NCI-H774 (cell line): ENCODE measurements around the gene NUP214.

ENCODE experiments used
- DNase-seq: peaks from one replicate; lab custom pipeline; 2025; lab: John Stamatoyannopoulos, UW

The NUP214 gene

GRCh38 chr9:131125288-131126058, at the start of gene NUP214:
Gene NUP214 (plus strand): TSS chr9:131125586. CDS start chr9:131125705, 119 bp downstream.
- DNase-seq = peak; percentile 99

DNA sequence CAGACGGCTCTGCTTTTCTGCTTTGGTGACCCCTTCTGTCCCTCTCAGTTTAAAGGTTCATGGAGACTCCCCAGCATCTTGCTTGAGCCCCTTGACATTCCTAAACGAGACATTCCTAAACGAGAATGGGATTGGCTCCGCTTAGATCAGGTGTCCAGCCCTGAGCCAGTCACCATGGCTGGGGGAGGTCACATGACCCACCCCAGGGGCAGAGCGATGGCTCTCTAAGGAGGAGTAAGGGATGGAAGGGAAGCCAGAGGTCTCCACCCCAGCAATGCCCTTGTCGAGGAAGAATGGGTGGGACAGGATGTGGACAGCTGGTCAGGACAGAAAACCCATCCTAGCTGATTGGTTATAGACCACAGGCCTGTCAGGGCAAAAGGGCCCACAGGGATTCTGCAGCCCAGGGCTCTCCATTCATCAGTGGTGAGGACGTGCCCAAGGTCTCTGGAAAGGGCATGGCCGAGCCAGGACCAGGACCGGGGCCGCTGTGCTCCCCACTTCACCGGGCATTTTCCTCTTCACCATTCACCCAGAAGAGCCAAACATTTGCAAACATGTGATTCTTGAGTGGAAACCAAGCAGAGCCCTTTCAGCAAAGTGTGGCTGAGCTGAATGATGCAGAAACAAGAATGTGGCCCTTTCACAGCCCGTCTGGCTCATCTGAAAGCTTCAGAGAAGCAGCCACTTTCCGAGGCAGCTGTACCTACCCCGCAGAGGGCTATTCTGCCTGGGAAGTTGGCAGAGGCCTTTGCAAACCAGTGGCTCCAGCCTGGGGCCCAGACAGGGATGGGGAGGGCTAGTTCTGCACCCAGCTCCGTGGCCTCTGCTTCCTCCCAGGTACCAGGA, 48.8 kb upstream of the NUP214 start:
- no peak for DNase-seq

GRCh38 chr9:131078427-131079366, 46.7 kb upstream of the NUP214 start:
- DNase-seq = no peak

DNA sequence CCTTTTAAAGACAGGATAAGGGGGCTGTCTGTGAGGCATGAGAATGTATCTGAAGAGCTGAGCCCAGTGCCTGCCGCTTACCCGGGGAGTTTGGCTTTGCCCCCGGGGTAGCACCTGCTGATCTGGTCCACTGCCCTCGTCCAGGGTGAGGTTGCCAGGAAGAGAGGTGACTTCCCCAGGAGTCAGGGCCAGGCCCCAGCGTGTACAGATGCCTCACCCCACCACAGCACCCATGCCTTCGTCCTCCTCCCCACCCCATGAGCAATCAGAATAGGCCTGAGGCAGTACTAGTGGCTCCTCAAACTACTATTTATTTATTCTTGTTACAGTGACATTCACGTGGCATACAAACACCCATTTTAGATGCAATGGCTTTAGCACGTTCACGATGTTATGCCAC, 44.8 kb upstream of the NUP214 start:
- no peak for DNase-seq

DNA sequence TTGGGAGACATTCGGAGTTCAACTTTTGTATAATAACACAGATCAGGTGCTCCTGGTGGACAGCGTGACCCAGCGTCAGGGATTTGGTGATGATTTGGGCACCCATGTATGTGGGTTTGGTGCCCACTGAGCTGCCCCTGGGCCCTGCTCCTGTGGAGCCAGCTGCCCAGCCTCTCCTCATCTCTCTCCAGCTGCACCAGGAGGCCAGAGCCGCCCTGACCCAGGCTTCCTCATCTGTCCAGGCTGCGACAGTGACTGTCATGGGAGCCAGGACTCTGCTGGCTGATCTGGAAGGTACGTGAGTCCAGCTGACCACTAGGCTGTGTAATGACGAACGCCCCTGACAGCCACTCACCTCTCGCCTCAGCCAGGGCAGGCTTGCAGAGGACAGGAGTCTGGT, 43.5 kb upstream of the NUP214 start:
- DNase-seq = no peak

DNA sequence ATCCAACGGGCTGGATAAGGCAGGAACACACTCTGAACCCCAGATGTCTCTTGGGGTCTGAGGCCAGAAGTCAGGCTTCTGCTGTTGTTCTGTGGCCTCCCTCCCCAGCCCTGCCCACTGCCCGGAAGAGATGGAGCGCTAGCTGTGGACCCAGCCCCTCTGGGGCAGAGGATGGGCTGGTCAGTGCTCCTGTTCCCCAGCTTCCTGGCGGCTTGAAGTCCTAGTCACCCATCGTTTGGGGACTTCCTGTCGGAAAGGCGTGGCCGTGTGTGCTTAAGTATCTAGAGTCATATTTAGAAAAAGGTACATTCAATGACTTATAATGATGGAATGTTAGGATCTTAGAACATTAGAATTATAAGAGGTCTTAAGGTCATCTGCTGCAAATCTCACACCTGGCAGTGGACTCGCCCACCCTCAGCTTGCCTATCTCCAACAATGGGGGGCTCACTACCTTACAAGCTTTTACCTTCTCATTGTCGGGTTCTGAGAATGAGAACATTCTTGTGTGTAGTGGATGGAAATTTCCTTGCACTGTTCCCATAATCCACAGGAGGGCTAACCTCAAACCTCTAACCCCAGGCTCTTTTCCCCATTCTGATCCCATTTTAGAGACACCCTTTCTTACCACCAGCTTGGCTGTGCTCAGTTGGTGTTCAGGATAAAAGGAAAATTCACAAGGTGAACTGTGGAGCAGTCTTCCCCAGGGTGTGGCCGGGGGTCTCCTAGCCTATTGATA, 42.4 kb upstream of the NUP214 start:
- DNase-seq = no peak

DNA sequence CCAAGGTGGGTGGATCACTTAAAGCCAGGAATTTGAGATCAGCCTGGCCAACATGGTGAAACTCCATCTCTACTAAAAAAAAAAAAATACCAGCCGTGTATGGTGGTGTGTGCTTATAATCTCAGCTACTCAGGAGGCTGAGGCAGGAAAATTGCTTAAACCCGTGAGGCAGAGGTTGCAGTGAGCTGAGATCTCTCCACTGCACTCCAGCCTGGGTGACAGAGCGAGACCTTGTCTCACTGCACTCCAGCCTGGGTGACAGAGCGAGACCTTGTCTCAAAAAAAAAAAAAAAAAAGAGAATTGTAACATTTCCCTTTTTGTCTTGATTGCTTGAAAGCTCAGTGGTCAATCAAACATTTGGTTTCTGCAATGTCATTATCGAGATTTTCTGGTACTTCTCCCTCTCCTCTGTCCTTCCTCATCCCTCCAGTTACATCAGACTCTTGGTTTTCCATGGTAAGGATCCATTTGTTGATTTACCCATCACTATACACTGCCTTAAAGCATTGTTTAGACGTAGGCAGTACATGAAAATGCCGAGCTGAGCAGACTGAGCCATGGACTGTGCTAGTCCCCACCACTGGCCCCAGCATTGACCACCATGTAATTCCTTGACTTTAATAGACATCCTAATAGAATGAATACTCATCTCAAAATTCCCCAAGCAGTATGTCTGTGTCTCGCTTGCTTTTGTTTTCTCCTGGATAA, 40.6 kb upstream of the NUP214 start:
- DNase-seq = no peak

- DNase-seq = no peak
These were observed 39.8 kb upstream of the NUP214 start for GRCh38 chr9:131085370-131086122.

DNA sequence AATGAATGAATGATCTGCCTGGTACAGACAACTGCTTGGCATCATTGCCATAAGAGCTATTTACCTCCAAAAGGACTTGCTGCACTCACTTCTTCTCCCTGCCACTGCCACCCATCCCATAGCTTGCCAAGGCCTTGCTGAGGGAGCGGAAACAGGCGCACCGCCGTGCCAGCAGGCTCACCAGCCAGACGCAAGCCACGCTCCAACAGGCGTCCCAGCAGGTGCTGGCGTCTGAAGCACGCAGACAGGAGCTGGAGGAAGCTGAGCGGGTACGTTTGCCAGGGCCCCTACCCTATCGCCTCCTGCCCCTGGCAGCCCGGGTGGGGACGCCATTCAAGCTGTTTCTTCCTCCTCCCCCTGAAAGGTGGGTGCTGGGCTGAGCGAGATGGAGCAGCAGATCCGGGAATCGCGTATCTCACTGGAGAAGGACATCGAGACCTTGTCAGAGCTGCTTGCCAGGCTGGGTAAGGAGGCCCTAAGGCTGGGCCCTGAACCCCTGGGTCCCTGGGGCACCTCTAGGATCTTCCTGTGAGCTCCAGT, 38.0 kb upstream of the NUP214 start:
- peak; percentile 1 for DNase-seq

- no peak for DNase-seq
These were observed 35.2 kb upstream of the NUP214 start for GRCh38 chr9:131090025-131090787.

DNA sequence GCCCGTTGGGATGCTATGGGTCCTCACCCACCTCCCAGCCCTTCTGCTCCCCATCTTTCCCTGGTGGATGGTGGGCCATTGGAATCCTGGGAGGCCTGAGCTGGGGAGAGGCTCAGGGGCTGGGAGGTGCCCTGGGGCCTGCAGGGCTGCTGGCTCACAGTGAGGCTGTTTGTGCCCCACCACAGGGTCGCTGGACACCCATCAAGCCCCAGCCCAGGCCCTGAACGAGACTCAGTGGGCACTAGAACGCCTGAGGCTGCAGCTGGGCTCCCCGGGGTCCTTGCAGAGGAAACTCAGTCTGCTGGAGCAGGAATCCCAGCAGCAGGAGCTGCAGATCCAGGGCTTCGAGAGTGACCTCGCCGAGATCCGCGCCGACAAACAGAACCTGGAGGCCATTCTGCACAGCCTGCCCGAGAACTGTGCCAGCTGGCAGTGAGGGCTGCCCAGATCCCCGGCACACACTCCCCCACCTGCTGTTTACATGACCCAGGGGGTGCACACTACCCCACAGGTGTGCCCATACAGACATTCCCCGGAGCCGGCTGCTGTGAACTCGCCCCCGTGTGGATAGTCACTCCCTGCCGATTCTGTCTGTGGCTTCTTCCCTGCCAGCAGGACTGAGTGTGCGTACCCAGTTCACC, 33.9 kb upstream of the NUP214 start:
- DNase-seq = no peak

DNA sequence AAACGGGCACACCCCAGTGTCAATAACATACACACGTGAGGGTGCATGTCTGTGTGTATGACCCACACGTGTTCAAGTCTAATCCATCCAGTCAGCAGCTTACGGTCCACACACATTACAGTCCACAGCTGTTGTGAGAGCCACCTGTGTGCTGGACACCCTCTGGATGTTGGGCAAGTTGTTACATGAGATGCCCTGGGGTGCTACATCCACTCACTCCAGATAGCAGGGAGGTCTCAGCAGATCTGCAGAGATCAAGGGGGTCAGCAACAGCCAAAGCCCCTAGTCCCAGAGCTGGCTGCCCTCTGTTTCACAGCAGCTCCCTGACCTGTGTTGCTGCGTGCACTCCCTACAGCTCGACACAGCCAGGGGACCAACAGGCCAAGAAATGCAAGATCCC, 33.4 kb upstream of the NUP214 start:
- DNase-seq = no peak

DNA sequence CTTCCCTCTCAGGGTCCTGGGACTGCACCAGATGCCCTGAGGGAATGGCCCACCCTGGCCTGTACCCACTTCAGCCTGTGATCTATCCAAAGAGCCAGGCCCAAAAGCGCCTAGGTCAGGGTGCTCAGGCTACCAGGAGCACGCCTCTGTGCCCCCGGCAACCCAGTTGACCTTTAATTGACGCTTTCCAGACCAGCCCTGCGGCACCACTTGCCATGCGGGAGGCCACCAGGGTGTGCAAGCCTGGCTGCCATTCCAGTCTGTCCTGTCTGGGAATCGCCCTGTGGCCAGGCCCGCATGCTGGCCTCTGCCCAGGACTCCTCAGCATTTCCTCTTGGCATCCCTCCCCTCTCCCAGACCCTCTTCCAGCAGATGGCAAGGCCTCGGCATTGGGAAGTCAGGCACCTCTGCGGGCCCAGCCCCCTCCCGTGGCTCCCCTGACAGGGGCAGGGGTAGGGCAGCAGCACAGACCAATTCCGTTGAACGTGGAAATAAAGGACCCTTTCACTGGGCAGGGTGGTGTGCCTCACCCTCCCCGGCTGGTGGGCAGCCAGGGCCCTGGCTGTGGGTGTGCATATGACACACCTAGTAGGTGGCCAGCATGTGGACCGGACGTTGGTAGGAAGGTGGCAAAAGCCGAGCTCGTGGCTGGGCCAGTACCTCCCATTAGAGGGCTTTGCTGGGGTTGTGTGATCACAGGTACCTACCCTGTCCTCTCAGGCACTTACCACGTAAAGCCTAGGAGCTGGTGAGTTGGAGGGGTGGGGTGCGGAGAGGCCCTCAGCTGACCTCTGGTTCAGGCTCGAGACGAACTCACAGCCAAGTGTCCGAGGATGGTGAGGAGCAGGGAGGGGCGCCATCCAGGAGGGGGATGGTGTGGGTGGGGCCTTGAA, 32.6 kb upstream of the NUP214 start:
- DNase-seq = no peak

DNA sequence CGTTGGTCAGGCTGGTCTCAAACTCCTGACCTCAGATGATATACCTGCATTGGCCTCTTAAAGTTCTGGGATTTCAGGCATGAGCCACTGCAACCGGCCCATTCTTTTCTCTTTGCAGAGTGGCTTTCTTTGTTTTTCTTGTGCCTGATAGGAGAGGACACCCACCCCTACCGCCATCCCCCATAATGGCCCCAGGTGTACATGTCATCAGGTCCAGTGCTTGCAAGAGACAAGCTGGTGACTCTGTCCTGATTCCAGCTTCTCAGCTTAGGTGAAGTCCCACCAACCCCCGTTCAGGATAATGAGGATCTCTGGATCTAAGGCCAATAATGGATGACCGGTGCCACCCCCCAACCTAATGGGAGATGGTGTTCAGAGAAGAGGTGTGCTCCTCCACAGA, 31.4 kb upstream of the NUP214 start:
- DNase-seq = no peak

DNA sequence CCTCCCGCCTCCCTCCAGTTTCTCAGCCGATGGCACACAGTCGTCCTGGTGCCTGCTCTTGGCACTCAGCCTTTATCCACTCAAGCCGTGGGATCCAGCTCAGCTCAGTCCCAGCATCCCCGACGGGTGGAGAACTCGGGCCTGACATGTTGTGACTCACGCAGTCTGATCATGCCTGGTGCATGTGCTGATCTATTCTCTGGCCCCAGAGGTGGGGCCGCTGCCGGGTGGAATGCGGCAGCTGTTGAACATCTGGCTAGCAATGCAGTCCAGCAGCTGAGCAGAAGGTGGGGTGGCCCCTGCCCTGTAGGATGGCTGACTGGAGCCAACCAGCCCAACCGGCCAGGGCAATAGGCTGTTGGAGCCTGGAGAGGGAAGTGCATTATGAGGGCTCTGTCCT, 30.8 kb upstream of the NUP214 start:
- DNase-seq = no peak

DNA sequence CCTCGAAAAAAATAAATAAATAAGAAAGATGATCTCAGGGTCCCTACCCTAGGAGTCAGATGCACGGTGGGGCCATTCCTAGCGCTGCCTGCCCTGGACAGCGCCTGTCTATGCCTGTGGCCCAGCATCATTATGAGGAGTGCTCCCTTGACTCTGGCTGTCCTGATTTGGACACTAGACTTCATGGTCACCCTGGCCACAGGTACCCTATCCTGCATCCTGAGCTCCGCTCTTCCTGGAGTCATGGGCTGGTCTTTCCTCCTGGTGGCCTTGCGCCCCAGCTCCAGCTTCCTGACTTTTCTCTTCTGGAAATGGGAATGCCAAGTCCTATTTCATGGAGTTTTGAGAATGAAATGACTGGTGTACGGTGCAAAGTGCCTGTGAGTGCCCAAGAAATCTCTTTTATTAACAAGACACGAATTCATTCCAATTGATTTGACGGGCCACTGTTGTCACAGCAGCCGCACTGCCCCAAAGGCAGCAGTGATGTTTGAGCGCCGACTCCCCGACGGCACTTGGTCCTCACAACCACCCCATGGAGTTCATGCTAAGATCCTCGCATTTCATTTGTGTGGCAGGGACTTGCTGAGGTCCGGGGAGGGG, 29.6 kb upstream of the NUP214 start:
- DNase-seq = no peak
